GM21447 (cell line): ENCODE measurements around the gene AGPAT1.
A peak's percentile ranks its signal among the peaks of the same experiment; 100 is the strongest.
"Not testable (repeated sequence)": the region's sequence is repeated elsewhere in the genome, so short reads cannot be mapped to it uniquely, and the experiment has no call there.

Experiments
- ATAC-seq: cut with Tn5 transposase; IDR thresholded peaks from one replicate; pipeline ENCODE4 v1.9.1; 2021; ENCODE audit not compliant: unreplicated experiment

AGPAT1 gene

DNA sequence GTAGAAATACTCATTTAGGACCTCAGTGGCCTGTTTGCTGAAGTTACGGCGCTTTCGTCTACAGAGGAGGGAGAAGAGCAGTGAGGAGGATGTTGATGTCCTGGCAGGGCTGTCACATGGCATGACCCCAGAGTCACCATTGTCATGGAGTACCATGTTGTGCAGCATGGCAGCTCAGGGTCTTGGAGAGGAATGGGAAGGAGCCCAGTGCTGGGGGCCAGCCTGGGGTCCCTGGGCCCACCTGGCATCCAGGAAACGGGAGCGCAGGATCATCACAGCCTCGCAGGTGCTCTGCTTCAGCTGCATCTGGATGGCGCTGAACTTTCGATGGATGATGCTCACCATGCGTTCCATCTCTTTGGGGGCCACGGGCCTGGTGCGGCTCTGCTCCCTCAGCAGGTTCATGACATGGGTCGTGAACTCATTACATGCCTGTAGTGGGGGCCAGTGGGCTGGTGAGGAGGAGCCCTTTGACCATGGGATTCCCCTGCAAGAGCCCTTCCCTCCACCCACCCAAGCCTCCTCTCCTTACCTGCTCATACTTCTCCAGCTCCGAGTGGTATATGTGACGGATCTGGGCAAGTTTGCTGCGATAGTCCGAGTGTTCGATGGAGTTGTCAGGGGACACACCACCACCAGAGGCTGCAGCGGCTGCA, 12.0 kb upstream of the AGPAT1 start:
- ATAC-seq, result not testable (repeated sequence)

- no peak for ATAC-seq
Measured at GRCh38 chr6:32187009-32187709, 11.3 kb upstream of the AGPAT1 start.

DNA sequence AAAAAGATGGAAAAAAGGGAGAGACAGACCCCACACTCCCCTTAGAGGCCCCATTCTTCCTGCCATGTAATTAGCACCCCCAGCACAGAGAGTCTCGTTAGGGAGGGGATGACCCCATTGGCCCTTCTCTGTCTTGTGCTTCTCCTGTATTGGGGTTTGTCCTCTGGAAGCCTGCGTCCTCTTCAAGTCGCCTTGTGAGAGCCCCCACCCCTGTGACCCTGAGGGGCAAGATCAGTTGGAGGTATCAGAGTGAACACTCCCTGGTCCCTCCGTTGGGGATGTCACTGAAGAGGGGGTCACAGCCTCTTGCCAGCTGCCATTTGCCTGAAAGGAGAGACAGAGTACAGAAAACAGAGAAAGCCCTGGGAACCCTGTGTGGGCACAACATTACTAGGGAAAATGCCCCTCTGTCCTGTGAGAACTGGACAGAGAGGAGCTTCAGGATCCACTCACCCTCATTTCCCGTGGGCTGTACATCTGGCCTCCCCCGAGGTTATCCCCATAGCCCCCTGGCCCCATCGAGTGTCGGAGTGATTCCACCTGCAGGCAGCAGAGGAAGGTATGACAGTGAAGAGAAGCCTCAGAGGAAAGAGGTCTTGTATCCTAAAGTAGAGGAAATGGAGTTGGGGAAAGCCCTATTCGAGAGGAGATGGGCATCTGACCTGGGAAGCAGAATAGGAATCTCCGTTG, 10.4 kb upstream of the AGPAT1 start:
- ATAC-seq, result not testable (repeated sequence)

DNA sequence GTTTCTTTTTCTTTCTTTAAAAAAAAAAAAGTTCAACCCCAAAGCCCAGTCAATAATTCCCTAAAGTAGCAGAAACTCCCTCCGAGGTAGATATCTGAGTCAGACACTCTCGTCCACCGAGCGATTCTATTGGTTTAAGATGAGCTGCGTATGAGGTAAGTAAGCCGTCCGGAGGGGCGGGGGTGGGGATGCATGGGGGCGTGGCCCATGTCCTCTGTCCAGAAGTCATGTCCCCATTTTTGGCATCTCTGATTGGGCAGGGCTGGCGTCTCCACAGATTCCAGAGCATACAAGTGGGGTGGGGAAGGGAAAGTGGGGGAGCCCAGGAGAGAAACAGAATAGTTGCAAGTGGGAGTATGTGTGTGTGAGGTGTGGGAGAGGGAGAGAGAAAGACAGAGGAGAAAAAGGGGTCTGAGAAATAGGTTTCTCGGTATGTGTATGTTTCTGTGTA, 9.8 kb upstream of the AGPAT1 start:
- ATAC-seq, result not testable (repeated sequence)

- ATAC-seq, result no peak
Measured at GRCh38 chr6:32184084-32184640, 8.3 kb upstream of the AGPAT1 start, which contains the start of gene AGER. Gene AGER (minus strand): TSS chr6:32184253. CDS start chr6:32184222, 31 bp downstream.

GRCh38 chr6:32183483-32184083, 7.7 kb upstream of the AGPAT1 start:
- no peak for ATAC-seq

DNA sequence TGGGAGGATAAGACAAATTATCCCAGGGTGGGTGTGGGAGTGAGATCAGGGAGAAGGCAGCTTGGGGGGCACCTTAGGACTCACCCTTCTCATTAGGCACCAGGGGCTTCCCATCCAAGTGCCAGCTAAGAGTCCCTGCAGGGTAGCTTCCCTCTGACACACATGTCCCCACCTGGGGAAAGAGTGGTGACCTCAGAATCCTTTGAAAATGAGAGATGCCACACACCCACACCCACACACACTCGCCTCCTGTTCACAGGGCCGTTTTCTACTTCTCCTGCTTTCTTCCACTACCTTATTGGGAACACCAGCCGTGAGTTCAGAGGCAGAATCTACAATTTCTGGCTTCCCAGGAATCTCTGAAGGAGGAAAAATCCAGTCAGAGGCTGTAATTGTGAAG, 7.1 kb upstream of the AGPAT1 start:
- no peak for ATAC-seq

GRCh38 chr6:32182555-32182981, 6.7 kb upstream of the AGPAT1 start:
- ATAC-seq, result no peak

- ATAC-seq, result no peak
Measured at GRCh38 chr6:32181915-32182529, 6.1 kb upstream of the AGPAT1 start.

- no peak for ATAC-seq
Measured at GRCh38 chr6:32181148-32181702, 5.3 kb upstream of the AGPAT1 start.

DNA sequence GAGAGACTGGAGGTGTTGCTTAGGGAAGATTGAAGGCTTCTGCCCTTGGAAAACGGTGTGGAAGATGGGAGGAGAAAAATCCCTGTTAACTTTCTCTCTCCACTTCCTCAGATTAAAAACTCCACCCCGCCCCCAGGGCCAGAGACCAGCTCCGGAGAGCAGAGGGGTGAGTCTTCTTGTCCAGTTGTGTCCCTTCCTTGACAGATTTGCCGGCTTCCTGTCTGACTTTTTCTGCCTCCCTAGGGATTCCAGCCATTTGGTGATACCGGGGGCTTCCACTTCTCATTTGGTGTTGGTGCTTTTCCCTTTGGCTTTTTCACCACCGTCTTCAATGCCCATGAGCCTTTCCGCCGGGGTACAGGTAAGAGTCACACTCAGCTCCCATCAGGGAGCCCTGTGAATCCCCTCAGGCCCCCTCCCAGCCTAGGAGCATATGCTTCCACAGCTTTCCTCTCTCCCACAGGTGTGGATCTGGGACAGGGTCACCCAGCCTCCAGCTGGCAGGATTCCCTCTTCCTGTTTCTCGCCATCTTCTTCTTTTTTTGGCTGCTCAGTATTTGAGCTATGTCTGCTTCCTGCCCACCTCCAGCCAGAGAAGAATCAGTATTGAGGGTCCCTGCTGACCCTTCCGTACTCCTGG, 4.0 kb upstream of the AGPAT1 start:
- no peak for ATAC-seq

GRCh38 chr6:32178547-32179440, 2.9 kb upstream of the AGPAT1 start:
- ATAC-seq, result no peak

GRCh38 chr6:32177788-32178546, 2.1 kb upstream of the AGPAT1 start, which contains the start of gene RNF5:
Gene RNF5 (plus strand): TSS chr6:32178405. CDS start chr6:32178512, 107 bp downstream.
- peak; percentile 77 for ATAC-seq

- no peak for ATAC-seq
Measured at GRCh38 chr6:32177183-32177787, 1.4 kb upstream of the AGPAT1 start.

DNA sequence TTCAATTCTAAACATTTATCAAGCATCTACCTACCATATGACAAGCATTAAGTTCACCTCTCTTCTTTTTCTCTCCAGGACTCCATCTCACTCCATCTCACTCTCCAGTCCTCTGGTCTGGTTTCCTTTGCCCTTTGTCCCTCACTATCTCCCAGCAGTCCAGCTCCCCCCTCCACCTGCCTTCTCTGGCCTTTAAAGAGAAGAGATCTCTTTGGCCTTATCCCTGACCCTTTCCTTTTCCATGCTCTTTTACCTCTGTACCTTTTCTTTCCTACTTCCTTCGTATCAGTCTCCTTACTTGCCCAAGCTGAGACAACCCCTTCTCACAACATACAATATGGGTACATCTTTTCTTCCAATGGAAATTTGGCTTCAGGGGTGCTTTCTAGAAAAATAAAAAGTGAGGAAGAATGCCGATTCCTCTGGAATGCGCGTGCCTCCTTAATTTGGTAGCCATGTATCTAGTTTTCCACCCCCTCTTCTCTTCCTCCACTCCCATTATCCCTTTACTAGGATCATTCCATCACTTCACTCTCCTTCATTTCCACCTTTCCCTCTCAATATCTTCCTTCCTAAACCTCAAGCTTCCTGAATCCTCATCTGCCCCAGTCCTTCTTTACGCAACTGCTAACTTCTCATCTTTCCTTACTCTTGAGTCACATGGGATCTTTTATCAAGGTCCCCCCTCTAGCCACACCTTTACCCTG, 745 bp upstream of the AGPAT1 start:
- ATAC-seq, result no peak

- no peak for ATAC-seq
Measured at GRCh38 chr6:32175322-32175710, 568 bp downstream of the AGPAT1 start.

GRCh38 chr6:32174416-32174815, 1.5 kb downstream of the AGPAT1 start:
- ATAC-seq, result no peak
